ENCODE measurements around the gene LAPTM5. TPM values are rescaled to one million over a fixed set of nuclear protein-coding genes. Genes with fewer than 3 reads are reported as not detected.

Gene LAPTM5
- total RNA-seq, 1 experiment from 2014 or later, result not detected

GRCh38 chr1:30731109-30731805 is 26.3 kb downstream of the LAPTM5 start:
- Histone ChIP-seq H3K4me1 (ENCODE audit: insufficient read depth, low read length, poor library complexity, severe bottlenecking) (no peaks in the 10 kb centered on the region), H3K27ac (ENCODE audit: low read depth, low read length, poor library complexity, severe bottlenecking) (no peak overlapping the region), H3K4me3 (ENCODE audit: low read depth, low read length, poor library complexity, severe bottlenecking) (no peak overlapping the region), H3K36me3 (ENCODE audit: insufficient read depth, low read length, poor library complexity, severe bottlenecking) (no peaks in the 10 kb centered on the region), H3K9me3 (ENCODE audit: low read depth, low read length, poor library complexity, severe bottlenecking) (no peaks in the 10 kb centered on the region), H3K27me3 (replicated peaks; ENCODE audit: insufficient read depth, low read depth, low read length, poor library complexity) (no peaks in the 10 kb centered on the region)
- intact Hi-C loops (cut with micrococcal nuclease; ENCODE audit: unreplicated experiment), result no loop called here
- POLR2A ChIA-PET (ENCODE audit: low non-redundant PET), result no interaction called here
- TF ChIP-seq CTCF (conservative IDR thresholded peaks at IDR 0.05; ENCODE audit: low read depth, low read length), result no peak
- CTCF ChIA-PET, result no interaction called here
- BruUV-seq (replicated peaks), result no TSS peak
- no peak for DNase-seq (ENCODE audit: low spot score)

- Histone ChIP-seq H3K27me3 (replicated peaks; ENCODE audit: insufficient read depth, low read depth, low read length, poor library complexity) (no peaks in the 10 kb centered on the region), H3K4me3 (ENCODE audit: low read depth, low read length, poor library complexity, severe bottlenecking) (no peak overlapping the region), H3K9me3 (ENCODE audit: low read depth, low read length, poor library complexity, severe bottlenecking) (no peaks in the 10 kb centered on the region), H3K27ac (ENCODE audit: low read depth, low read length, poor library complexity, severe bottlenecking) (no peak overlapping the region), H3K4me1 (ENCODE audit: insufficient read depth, low read length, poor library complexity, severe bottlenecking) (no peaks in the 10 kb centered on the region), H3K36me3 (ENCODE audit: insufficient read depth, low read length, poor library complexity, severe bottlenecking) (no peaks in the 10 kb centered on the region)
- POLR2A ChIA-PET (ENCODE audit: low non-redundant PET), result no interaction called here
- no TSS peak for BruUV-seq (replicated peaks)
- CTCF ChIA-PET, result no interaction called here
- DNase-seq (ENCODE audit: low spot score), result no peak
- intact Hi-C loops (cut with micrococcal nuclease; ENCODE audit: unreplicated experiment), result no loop called here
- no peak for TF ChIP-seq EZH2 (IDR thresholded peaks at IDR 0.05; ENCODE audit: borderline replicate concordance, low read depth, low read length, poor library complexity, severe bottlenecking)
- TF ChIP-seq CTCF (conservative IDR thresholded peaks at IDR 0.05; ENCODE audit: low read depth, low read length), result no peak
Observed at GRCh38 chr1:30730346-30731108, 27.0 kb downstream of the LAPTM5 start.

- H3K27ac ChIP-seq (ENCODE audit: low read depth, low read length, poor library complexity, severe bottlenecking), result no peak overlapping the region
- intact Hi-C loops (cut with micrococcal nuclease; ENCODE audit: unreplicated experiment), result no loop called here
- no peak overlapping the region for H3K4me3 ChIP-seq (ENCODE audit: low read depth, low read length, poor library complexity, severe bottlenecking)
- H3K36me3 ChIP-seq (ENCODE audit: insufficient read depth, low read length, poor library complexity, severe bottlenecking), result no peaks in the 10 kb centered on the region
- DNase-seq (ENCODE audit: low spot score), result no peak
- POLR2A ChIA-PET (ENCODE audit: low non-redundant PET), result no interaction called here
- TF ChIP-seq CTCF (conservative IDR thresholded peaks at IDR 0.05; ENCODE audit: low read depth, low read length) (no peak), EZH2 (IDR thresholded peaks at IDR 0.05; ENCODE audit: borderline replicate concordance, low read depth, low read length, poor library complexity, severe bottlenecking) (no peak)
- no peaks in the 10 kb centered on the region for H3K9me3 ChIP-seq (ENCODE audit: low read depth, low read length, poor library complexity, severe bottlenecking)
- H3K4me1 ChIP-seq (ENCODE audit: insufficient read depth, low read length, poor library complexity, severe bottlenecking), result no peaks in the 10 kb centered on the region
- no peaks in the 10 kb centered on the region for H3K27me3 ChIP-seq (replicated peaks; ENCODE audit: insufficient read depth, low read depth, low read length, poor library complexity)
- CTCF ChIA-PET, result no interaction called here
- no TSS peak for BruUV-seq (replicated peaks)
Observed at GRCh38 chr1:30729901-30730300, 27.7 kb downstream of the LAPTM5 start.

All from A673 (cell line).